RWPE2 (cell line): ENCODE results near the gene NCAPD2.

Experiments
- ATAC-seq: fragments of 200-7000 bp; cut with Tn5 transposase; 3 replicates; pipeline ENCODE4 v1.9.1; 2021; ENCODE audit warnings: low read depth
- DNase-seq: peaks from one replicate; pipeline ENCODE4 v3.0.0-alpha.2; 2020; ENCODE audit warnings: low spot score
- H3K27ac ChIP-seq: fragments of 450-650 bp; 2 replicates; pipeline ENCODE4 v1.5.1; 2017; ENCODE audit warnings: mild to moderate bottlenecking; ENCODE audit not compliant: poor library complexity, severe bottlenecking
- H3K27me3 ChIP-seq: fragments of 250-450 bp; sonication (Bioruptor Pico); 2 replicates; pipeline ENCODE4 v1.5.1; 2021; ENCODE audit warnings: mild to moderate bottlenecking, moderate library complexity; ENCODE audit not compliant: insufficient read depth, poor library complexity, severe bottlenecking
- H3K36me3 ChIP-seq: fragments of 250-450 bp; sonication (Bioruptor Pico); 2 replicates; pipeline ENCODE4 v1.5.1; 2020; ENCODE audit warnings: low read depth, mild to moderate bottlenecking, moderate library complexity
- H3K4me1 ChIP-seq: fragments of 250-450 bp; sonication (Bioruptor Pico); 2 replicates; pipeline ENCODE4 v1.5.1; 2021; ENCODE audit warnings: mild to moderate bottlenecking, moderate library complexity; ENCODE audit not compliant: insufficient read depth, poor library complexity, severe bottlenecking
- H3K4me3 ChIP-seq: fragments of 250-450 bp; sonication (Bioruptor Pico); 2 replicates; pipeline ENCODE4 v1.5.1; 2021; ENCODE audit warnings: mild to moderate bottlenecking, moderate library complexity; ENCODE audit not compliant: severe bottlenecking
- H3K9me3 ChIP-seq: fragments of 250-450 bp; sonication (Bioruptor Pico); 2 replicates; pipeline ENCODE4 v1.5.1; 2021; ENCODE audit warnings: mild to moderate bottlenecking, moderate library complexity; ENCODE audit not compliant: severe bottlenecking
- TF ChIP-seq, protein P1 (sequence below): fragments of 450-650 bp; IDR thresholded peaks from one replicate; pipeline ENCODE4 v1.5.1; 2017; ENCODE audit warnings: mild to moderate bottlenecking, moderate library complexity; ENCODE audit not compliant: poor library complexity, severe bottlenecking

Gene NCAPD2

GRCh38 chr12:6524648-6525047 is 30.7 kb downstream of the NCAPD2 start:
- TF ChIP-seq, protein P1, sequence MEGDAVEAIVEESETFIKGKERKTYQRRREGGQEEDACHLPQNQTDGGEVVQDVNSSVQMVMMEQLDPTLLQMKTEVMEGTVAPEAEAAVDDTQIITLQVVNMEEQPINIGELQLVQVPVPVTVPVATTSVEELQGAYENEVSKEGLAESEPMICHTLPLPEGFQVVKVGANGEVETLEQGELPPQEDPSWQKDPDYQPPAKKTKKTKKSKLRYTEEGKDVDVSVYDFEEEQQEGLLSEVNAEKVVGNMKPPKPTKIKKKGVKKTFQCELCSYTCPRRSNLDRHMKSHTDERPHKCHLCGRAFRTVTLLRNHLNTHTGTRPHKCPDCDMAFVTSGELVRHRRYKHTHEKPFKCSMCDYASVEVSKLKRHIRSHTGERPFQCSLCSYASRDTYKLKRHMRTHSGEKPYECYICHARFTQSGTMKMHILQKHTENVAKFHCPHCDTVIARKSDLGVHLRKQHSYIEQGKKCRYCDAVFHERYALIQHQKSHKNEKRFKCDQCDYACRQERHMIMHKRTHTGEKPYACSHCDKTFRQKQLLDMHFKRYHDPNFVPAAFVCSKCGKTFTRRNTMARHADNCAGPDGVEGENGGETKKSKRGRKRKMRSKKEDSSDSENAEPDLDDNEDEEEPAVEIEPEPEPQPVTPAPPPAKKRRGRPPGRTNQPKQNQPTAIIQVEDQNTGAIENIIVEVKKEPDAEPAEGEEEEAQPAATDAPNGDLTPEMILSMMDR: no peak
- DNase-seq (no peak), ATAC-seq (no peak)
- Histone ChIP-seq H3K36me3 (peaks cover 97% of the 10 kb centered on the region), H3K27me3 (no peaks in the 10 kb centered on the region), H3K27ac (no peak overlapping the region), H3K9me3 (no peaks in the 10 kb centered on the region), H3K4me3 (no peak overlapping the region), H3K4me1 (peaks cover 2% of the 10 kb centered on the region)

GRCh38 chr12:6526201-6526600 is 32.3 kb downstream of the NCAPD2 start:
- ATAC-seq: no peak
- DNase-seq: no peak
- TF ChIP-seq, protein P1: no peak
- no peak overlapping the region for H3K4me3 ChIP-seq
- H3K27ac ChIP-seq: no peak overlapping the region
- peaks cover 2% of the 10 kb centered on the region for H3K4me1 ChIP-seq
- H3K36me3 ChIP-seq: peaks cover 98% of the 10 kb centered on the region
- no peaks in the 10 kb centered on the region for H3K27me3 ChIP-seq
- H3K9me3 ChIP-seq: no peaks in the 10 kb centered on the region

- peaks cover 3% of the 10 kb centered on the region for H3K4me1 ChIP-seq
- DNase-seq (no peak), ATAC-seq (no peak)
- TF ChIP-seq, protein P1: no peak
- peaks cover 98% of the 10 kb centered on the region for H3K36me3 ChIP-seq
- no peaks in the 10 kb centered on the region for H3K27me3 ChIP-seq
- H3K9me3 ChIP-seq: no peaks in the 10 kb centered on the region
- H3K4me3 ChIP-seq: no peak overlapping the region
- H3K27ac ChIP-seq: no peak overlapping the region
These were observed 33.0 kb downstream of the NCAPD2 start for GRCh38 chr12:6526766-6527525.

GRCh38 chr12:6527711-6528110 is 33.8 kb downstream of the NCAPD2 start:
- peaks cover 91% of the 10 kb centered on the region for H3K36me3 ChIP-seq

More at GRCh38 chr12:6527711-6528110, 33.8 kb downstream of the NCAPD2 start:
- no peak for DNase-seq
- Histone ChIP-seq H3K27ac (peak overlapping the region; percentile 98), H3K27me3 (no peaks in the 10 kb centered on the region), H3K9me3 (no peaks in the 10 kb centered on the region), H3K4me3 (no peak overlapping the region), H3K4me1 (peaks cover 11% of the 10 kb centered on the region)
- no peak for ATAC-seq
- TF ChIP-seq, protein P1: no peak
